HepG2 (cell line): ENCODE results near the gene IGLL1. TPM values are rescaled to one million over a fixed set of nuclear protein-coding genes. Genes with fewer than 3 reads are reported as not detected.

Experiments used
- ARHGAP35 ChIP-seq: sonication (generic); formaldehyde crosslinking; IDR thresholded peaks from 2 replicates; pipeline ENCODE4 v1.9.0; 2022; ENCODE audit warnings: mild to moderate bottlenecking, inconsistent platforms, moderate library complexity, missing genetic modification reagents, borderline replicate concordance
- FOXC1 ChIP-seq: sonication (generic); formaldehyde crosslinking; IDR thresholded peaks from 2 replicates; pipeline ENCODE4 v1.8.0; 2022; ENCODE audit warnings: mild to moderate bottlenecking, missing genetic modification reagents, borderline replicate concordance
- HDAC1 ChIP-seq: sonication (generic); formaldehyde crosslinking; IDR thresholded peaks from 2 replicates; pipeline ENCODE4 v1.5.1; 2020; ENCODE audit warnings: mild to moderate bottlenecking, missing genetic modification reagents
- HDAC2 ChIP-seq: sonication (generic); formaldehyde crosslinking; IDR thresholded peaks from 2 replicates; pipeline ENCODE4 v1.4.0; 2020; ENCODE audit warnings: missing genetic modification reagents
- ISL2 ChIP-seq: sonication (generic); formaldehyde crosslinking; IDR thresholded peaks from 2 replicates; pipeline ENCODE4 v1.5.0; 2020; ENCODE audit warnings: missing genetic modification reagents
- KLF6 ChIP-seq: IDR thresholded peaks from 2 replicates; pipeline ENCODE4 v1.8.0; 2016; ENCODE audit warnings: missing biosample characterization, missing genetic modification reagents
- MBNL3 ChIP-seq: fragments of 250-450 bp; sonication (Bioruptor Pico); conservative IDR thresholded peaks from 2 replicates; pipeline ENCODE4 v1.8.0; 2022; ENCODE audit warnings: mild to moderate bottlenecking, inconsistent platforms
- PATZ1 ChIP-seq: sonication (generic); formaldehyde crosslinking; IDR thresholded peaks from 2 replicates; pipeline ENCODE4 v1.4.0; 2020; ENCODE audit warnings: missing genetic modification reagents
- PHF21A ChIP-seq: sonication (generic); formaldehyde crosslinking; IDR thresholded peaks from 2 replicates; pipeline ENCODE4 v1.5.0; 2020; ENCODE audit warnings: mild to moderate bottlenecking, missing genetic modification reagents
- SIN3A ChIP-seq: IDR thresholded peaks from 2 replicates; pipeline ENCODE4 v1.6.1; 2011; ENCODE audit warnings: low read depth, mild to moderate bottlenecking, control low read depth, low read length, borderline replicate concordance
- SOX13 ChIP-seq, 3 experiments: fragments of 450-650 bp in 1 of 3; sonication (generic) in 1 of 3; formaldehyde crosslinking in 1 of 3; IDR thresholded peaks in 2 of 3; conservative IDR thresholded peaks in 1 of 3; 2 replicates each; pipeline versions ENCODE4 v1.5.0 to v1.6.1; 2016 to 2020; ENCODE audit warnings: antibody characterized with exemption in 1 of 3, mild to moderate bottlenecking in 1 of 3, missing compliant biosample characterization in 1 of 3, missing genetic modification reagents in 1 of 3, moderate library complexity in 1 of 3
- TEAD3 ChIP-seq: optimal IDR thresholded peaks from 2 replicates; pipeline ENCODE3; 2016; ENCODE audit warnings: borderline replicate concordance
- ZBTB10 ChIP-seq: sonication (generic); formaldehyde crosslinking; IDR thresholded peaks from 2 replicates; pipeline ENCODE4 v1.4.0; 2020; ENCODE audit warnings: missing genetic modification reagents, borderline replicate concordance
- ZBTB7A ChIP-seq: sonication (generic); formaldehyde crosslinking; IDR thresholded peaks from 2 replicates; pipeline ENCODE4 v1.8.0; 2022; ENCODE audit warnings: mild to moderate bottlenecking, missing genetic modification reagents
- polyA plus RNA-seq, 8 experiments: library from polyadenylated mRNA; depleted of rRNA in 3 of 8; stranded (reverse) in 7 of 8; unstranded in 1 of 8; fragments of >200 nt; fragmentation: Illumina TruSeq in 4 of 8; extraction: Trizol in 4 of 8; gene quantifications; 2 replicates each; pipeline versions ENCODE4 v1.2.1 to v1.2.3, GENCODE V29; 2011 to 2016; ENCODE audit warnings: low read depth in 4 of 8, missing spikeins in 1 of 8, mixed read lengths in 1 of 8; ENCODE audit not compliant: insufficient read depth in 1 of 8
- total RNA-seq, 5 experiments: library from RNA; depleted of rRNA; stranded (reverse); fragments of >200 nt; fragmentation: Illumina TruSeq; extraction: Trizol; gene quantifications; 2 replicates each; pipeline ENCODE4 v1.2.3, GENCODE V29; 2016; ENCODE audit warnings: low read depth in 1 of 5
- TF ChIP-seq, protein P1 (sequence below): sonication (generic); formaldehyde crosslinking; IDR thresholded peaks from 2 replicates; pipeline ENCODE4 v1.4.0; 2020; ENCODE audit warnings: missing genetic modification reagents, borderline replicate concordance
- TF ChIP-seq, protein P2 (sequence below): sonication (generic); formaldehyde crosslinking; IDR thresholded peaks from 2 replicates; pipeline ENCODE4 v1.8.0; 2022; ENCODE audit warnings: missing genetic modification reagents, mild to moderate bottlenecking, borderline replicate concordance

IGLL1 gene
- total and polyA plus RNA-seq, 2 of the 13 experiments (the other 11 are each of a cell fraction or from before 2014, with no cell fraction given) = not detected

DNA sequence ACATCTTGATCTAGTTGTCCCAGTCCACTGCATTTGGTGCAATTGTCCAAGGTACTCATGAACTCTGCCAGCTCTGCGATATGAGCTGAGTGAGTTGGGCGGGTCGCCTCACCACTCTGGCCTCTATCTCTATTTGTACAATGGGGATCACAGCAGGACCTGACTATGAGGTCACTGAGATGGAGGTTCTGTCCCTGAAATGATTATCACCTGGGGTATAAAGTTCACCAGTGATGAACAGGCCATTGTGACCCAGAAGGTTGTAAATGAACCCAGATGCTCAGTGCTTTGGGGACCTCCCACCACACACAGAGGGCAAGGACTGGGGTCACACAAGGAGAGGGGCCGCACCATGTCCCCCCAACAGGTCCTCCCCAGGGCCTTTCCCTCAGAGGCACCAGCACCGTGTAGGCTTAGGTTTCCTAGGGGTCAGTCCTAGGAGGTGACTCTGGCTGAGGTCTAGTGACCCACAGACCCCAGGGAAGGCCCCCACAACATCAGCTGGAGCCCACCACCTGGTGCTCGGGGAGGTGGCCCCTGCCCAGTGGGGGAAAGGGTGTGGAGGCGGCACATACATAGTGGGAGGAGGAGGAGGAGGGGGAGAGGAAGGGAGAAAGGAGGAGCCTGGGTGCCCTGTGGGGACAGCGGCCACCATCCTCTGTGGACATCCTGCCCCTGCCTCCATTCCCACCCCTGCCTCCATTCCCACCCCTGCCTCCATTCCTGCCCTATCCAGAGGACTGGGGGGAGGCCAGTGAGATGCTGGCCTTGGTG lies 25.0 kb upstream of the IGLL1 start (continued):
- TF ChIP-seq, protein P1, sequence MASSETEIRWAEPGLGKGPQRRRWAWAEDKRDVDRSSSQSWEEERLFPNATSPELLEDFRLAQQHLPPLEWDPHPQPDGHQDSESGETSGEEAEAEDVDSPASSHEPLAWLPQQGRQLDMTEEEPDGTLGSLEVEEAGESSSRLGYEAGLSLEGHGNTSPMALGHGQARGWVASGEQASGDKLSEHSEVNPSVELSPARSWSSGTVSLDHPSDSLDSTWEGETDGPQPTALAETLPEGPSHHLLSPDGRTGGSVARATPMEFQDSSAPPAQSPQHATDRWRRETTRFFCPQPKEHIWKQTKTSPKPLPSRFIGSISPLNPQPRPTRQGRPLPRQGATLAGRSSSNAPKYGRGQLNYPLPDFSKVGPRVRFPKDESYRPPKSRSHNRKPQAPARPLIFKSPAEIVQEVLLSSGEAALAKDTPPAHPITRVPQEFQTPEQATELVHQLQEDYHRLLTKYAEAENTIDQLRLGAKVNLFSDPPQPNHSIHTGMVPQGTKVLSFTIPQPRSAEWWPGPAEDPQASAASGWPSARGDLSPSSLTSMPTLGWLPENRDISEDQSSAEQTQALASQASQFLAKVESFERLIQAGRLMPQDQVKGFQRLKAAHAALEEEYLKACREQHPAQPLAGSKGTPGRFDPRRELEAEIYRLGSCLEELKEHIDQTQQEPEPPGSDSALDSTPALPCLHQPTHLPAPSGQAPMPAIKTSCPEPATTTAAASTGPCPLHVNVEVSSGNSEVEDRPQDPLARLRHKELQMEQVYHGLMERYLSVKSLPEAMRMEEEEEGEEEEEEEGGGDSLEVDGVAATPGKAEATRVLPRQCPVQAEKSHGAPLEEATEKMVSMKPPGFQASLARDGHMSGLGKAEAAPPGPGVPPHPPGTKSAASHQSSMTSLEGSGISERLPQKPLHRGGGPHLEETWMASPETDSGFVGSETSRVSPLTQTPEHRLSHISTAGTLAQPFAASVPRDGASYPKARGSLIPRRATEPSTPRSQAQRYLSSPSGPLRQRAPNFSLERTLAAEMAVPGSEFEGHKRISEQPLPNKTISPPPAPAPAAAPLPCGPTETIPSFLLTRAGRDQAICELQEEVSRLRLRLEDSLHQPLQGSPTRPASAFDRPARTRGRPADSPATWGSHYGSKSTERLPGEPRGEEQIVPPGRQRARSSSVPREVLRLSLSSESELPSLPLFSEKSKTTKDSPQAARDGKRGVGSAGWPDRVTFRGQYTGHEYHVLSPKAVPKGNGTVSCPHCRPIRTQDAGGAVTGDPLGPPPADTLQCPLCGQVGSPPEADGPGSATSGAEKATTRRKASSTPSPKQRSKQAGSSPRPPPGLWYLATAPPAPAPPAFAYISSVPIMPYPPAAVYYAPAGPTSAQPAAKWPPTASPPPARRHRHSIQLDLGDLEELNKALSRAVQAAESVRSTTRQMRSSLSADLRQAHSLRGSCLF (CRISPR knock-in tag) = no peak
- TF ChIP-seq PHF21A (CRISPR knock-in tag) (peak; percentile 82), TEAD3 (CRISPR knock-in tag) (peak; percentile 20), ZBTB10 (CRISPR knock-in tag) (peak; percentile 82; the same call in 1 of the 2 replicates), SIN3A (no peak), FOXC1 (CRISPR knock-in tag) (no peak), ZBTB7A (peak; percentile 22; the same call in 1 of the 2 replicates), ISL2 (CRISPR knock-in tag) (peak; percentile 34; the same call in 1 of the 2 replicates), MBNL3 (CRISPR knock-in tag) (no peak), HDAC1 (no peak), SOX13 (IDR thresholded peaks at IDR 0.05) (no peak), SOX13 (CRISPR knock-in tag; conservative IDR thresholded peaks at IDR 0.05 in 1 of 2, IDR thresholded peaks at IDR 0.05 in 1 of 2) (peak in 1 of 2 experiments; percentile 74; a peak in 2 of 4 replicates), ARHGAP35 (CRISPR knock-in tag) (no peak), KLF6 (CRISPR knock-in tag) (no peak), HDAC2 (CRISPR knock-in tag) (peak; percentile 62), PATZ1 (CRISPR knock-in tag) (peak; percentile 82)
- TF ChIP-seq, protein P2, sequence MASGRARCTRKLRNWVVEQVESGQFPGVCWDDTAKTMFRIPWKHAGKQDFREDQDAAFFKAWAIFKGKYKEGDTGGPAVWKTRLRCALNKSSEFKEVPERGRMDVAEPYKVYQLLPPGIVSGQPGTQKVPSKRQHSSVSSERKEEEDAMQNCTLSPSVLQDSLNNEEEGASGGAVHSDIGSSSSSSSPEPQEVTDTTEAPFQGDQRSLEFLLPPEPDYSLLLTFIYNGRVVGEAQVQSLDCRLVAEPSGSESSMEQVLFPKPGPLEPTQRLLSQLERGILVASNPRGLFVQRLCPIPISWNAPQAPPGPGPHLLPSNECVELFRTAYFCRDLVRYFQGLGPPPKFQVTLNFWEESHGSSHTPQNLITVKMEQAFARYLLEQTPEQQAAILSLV = no peak
